Keratinocyte (primary cell): ENCODE data around the gene NOL11. TPM values are rescaled to one million over a fixed set of nuclear protein-coding genes. Genes with fewer than 3 reads are reported as not detected.
"Not testable (repeated sequence)": the region's sequence is repeated elsewhere in the genome, so short reads cannot be mapped to it uniquely, and the experiment has no call there.

Experiments used
- DNase-seq: peaks from one replicate; pipeline ENCODE4 v3.0.0-alpha.2; 2011; ENCODE audit warnings: low read depth, missing footprints, low spot score
- FAIRE-seq: peaks from 2 replicates; lab custom pipeline; 2011; peaks lifted over from hg19 to GRCh38; lab: Jason Lieb, UNC
- H2AFZ ChIP-seq: 2 replicates; pipeline ENCODE4 v1.6.0; 2012; ENCODE audit warnings: low read length, control low read depth, inconsistent platforms; ENCODE audit not compliant: control insufficient read depth
- H3K27ac ChIP-seq: 2 replicates; pipeline ENCODE4 v1.5.1; 2011; ENCODE audit warnings: low read length; ENCODE audit not compliant: control insufficient read depth, insufficient read depth
- H3K27me3 ChIP-seq: 3 replicates; pipeline ENCODE4 v1.6.0; 2011; ENCODE audit warnings: low read length; ENCODE audit not compliant: control insufficient read depth, insufficient read depth; ENCODE audit errors: extremely low read depth
- H3K36me3 ChIP-seq, 2 experiments: 2 replicates in 1 of 2; 3 replicates in 1 of 2; pipeline ENCODE4 v1.5.1; 2011; ENCODE audit warnings: low read length in 2 of 2, mild to moderate bottlenecking in 1 of 2; ENCODE audit not compliant: control insufficient read depth in 2 of 2, insufficient read depth in 2 of 2; ENCODE audit errors: extremely low read depth in 1 of 2
- H3K4me1 ChIP-seq: 3 replicates; pipeline ENCODE4 v1.5.1; 2011; ENCODE audit warnings: low read length; ENCODE audit not compliant: control insufficient read depth, insufficient read depth; ENCODE audit errors: extremely low read depth
- H3K4me2 ChIP-seq: 3 replicates; pipeline ENCODE4 v1.6.0; 2011; ENCODE audit warnings: low read depth, low read length; ENCODE audit not compliant: control insufficient read depth, insufficient read depth; ENCODE audit errors: extremely low read depth
- H3K4me3 ChIP-seq, 3 experiments: fragments of 200-600 bp in 1 of 3; sonication (generic) in 1 of 3; 2 replicates in 2 of 3; 3 replicates in 1 of 3; pipeline ENCODE4 v1.5.1; 2011 to 2016; ENCODE audit warnings: low read length in 3 of 3, mild to moderate bottlenecking in 3 of 3, control low read depth in 2 of 3, inconsistent platforms in 1 of 3, low read depth in 1 of 3, mixed read lengths in 1 of 3, mixed run types in 1 of 3, moderate library complexity in 1 of 3; ENCODE audit not compliant: control insufficient read depth in 2 of 3, insufficient read depth in 2 of 3; ENCODE audit errors: extremely low read depth in 1 of 3
- H3K79me2 ChIP-seq: 2 replicates; pipeline ENCODE4 v1.6.0; 2012; ENCODE audit warnings: low read length; ENCODE audit not compliant: control insufficient read depth, insufficient read depth
- H3K9ac ChIP-seq: 3 replicates; pipeline ENCODE4 v1.6.0; 2011; ENCODE audit warnings: low read length; ENCODE audit not compliant: control insufficient read depth, insufficient read depth; ENCODE audit errors: extremely low read depth
- H3K9me1 ChIP-seq: 3 replicates; pipeline ENCODE4 v1.6.0; 2011; ENCODE audit warnings: low read length; ENCODE audit not compliant: control insufficient read depth, insufficient read depth; ENCODE audit errors: extremely low read depth
- H3K9me3 ChIP-seq: 2 replicates; pipeline ENCODE4 v1.5.1; 2012; ENCODE audit warnings: low read depth, low read length; ENCODE audit not compliant: control insufficient read depth
- H4K20me1 ChIP-seq: 3 replicates; pipeline ENCODE4 v1.6.0; 2011; ENCODE audit warnings: low read length; ENCODE audit not compliant: control insufficient read depth, insufficient read depth; ENCODE audit errors: extremely low read depth
- CTCF ChIP-seq, 3 experiments: IDR thresholded peaks in 1 of 3; conservative IDR thresholded peaks in 1 of 3; optimal IDR thresholded peaks in 1 of 3; 2 replicates in 2 of 3; 3 replicates in 1 of 3; pipeline versions ENCODE3 to v1.5.1; 2011; ENCODE audit warnings: low read length in 3 of 3, mild to moderate bottlenecking in 3 of 3, moderate library complexity in 2 of 3, control low read depth in 1 of 3, inconsistent platforms in 1 of 3; ENCODE audit not compliant: insufficient read depth in 2 of 3; ENCODE audit errors: extremely low read depth in 1 of 3
- EZH2 ChIP-seq: IDR thresholded peaks from one replicate; pipeline ENCODE4 v1.6.1; 2012; ENCODE audit warnings: inconsistent platforms, mild to moderate bottlenecking, low read length, moderate library complexity
- dilution Hi-C: fragments of 300-500 bp; cut with MboI; formaldehyde crosslinking; loops from one replicate; pipeline ENCODE4 v1.7.0; 2020; ENCODE audit warnings: low sequenced_read_pairs; ENCODE audit not compliant: extremely low pct_ligation_motif_present
- polyA plus RNA-seq, 5 experiments: library from polyadenylated mRNA; depleted of rRNA in 3 of 5; stranded (reverse) in 3 of 5; stranded (forward) in 1 of 5; unstranded in 1 of 5; fragments of >200 nt; gene quantifications; 1 replicate in 1 of 5; 2 replicates in 3 of 5; 3 replicates in 1 of 5; pipeline versions ENCODE4 v1.2.1 to v1.2.3, GENCODE V29; 2011 to 2012; ENCODE audit warnings: missing spikeins in 2 of 5, low read depth in 1 of 5, low replicate concordance in 1 of 5

NOL11 gene
- polyA plus RNA-seq, 1 donor (not counting 4 experiments of a cell fraction or from before 2014, with no cell fraction given) = 63.0 TPM

- peaks cover 11% of the 10 kb centered on the region for H3K79me2 ChIP-seq
- no peaks in the 10 kb centered on the region for H3K4me1 ChIP-seq
- no peaks in the 10 kb centered on the region for H3K9me1 ChIP-seq
- no peak overlapping the region for H3K4me3 ChIP-seq
- H4K20me1 ChIP-seq = no peaks in the 10 kb centered on the region
- no peak overlapping the region for H3K9ac ChIP-seq
- H3K4me2 ChIP-seq = no peak overlapping the region
- dilution Hi-C loops = no loop called here
- H3K36me3 ChIP-seq = peaks cover 20 to 38% of the 10 kb centered on the region in 2 experiments
- H3K27me3 ChIP-seq = no peaks in the 10 kb centered on the region
- no peak overlapping the region for H3K27ac ChIP-seq
- no peak overlapping the region for H2AFZ ChIP-seq
- no peak for FAIRE-seq
- H3K9me3 ChIP-seq = no peaks in the 10 kb centered on the region
- TF ChIP-seq EZH2 (no peak), CTCF (optimal IDR thresholded peaks at IDR 0.05 in 1 of 3, IDR thresholded peaks at IDR 0.05 in 1 of 3, conservative IDR thresholded peaks at IDR 0.05 in 1 of 3; ENCODE audit: extremely low read depth in 1 of 3, insufficient read depth in 2 of 3, low read length in 3 of 3) (no peak)
- DNase-seq = no peak
Observed at GRCh38 chr17:67725807-67726206, 8.1 kb downstream of the NOL11 start.

GRCh38 chr17:67727152-67728039 lies 9.7 kb downstream of the NOL11 start:
- H3K9me3 ChIP-seq, H2AFZ ChIP-seq, H3K4me1 ChIP-seq, H3K9me1 ChIP-seq, H3K9ac ChIP-seq, H4K20me1 ChIP-seq, H3K4me3 ChIP-seq, H3K4me2 ChIP-seq, H3K27ac ChIP-seq, H3K27me3 ChIP-seq, dilution Hi-C loops, DNase-seq, FAIRE-seq: not testable (repeated sequence)
- peaks cover 14% of the 10 kb centered on the region for H3K79me2 ChIP-seq
- peaks cover 13 to 30% of the 10 kb centered on the region in 2 experiments for H3K36me3 ChIP-seq
